Muscle layer of colon (tissue), 2 donors: ENCODE data around the gene ITPRIP.

Experiments used
- H3K27ac ChIP-seq: one replicate; pipeline ENCODE4 v1.7.0; 2013; ENCODE audit warnings: low read depth, mild to moderate bottlenecking, low read length, moderate library complexity
- H3K27me3 ChIP-seq, 2 donors: one replicate each; pipeline ENCODE4 v1.7.0; 2013; ENCODE audit warnings: low read length in 2 of 2, mild to moderate bottlenecking in 2 of 2; ENCODE audit not compliant: insufficient read depth in 2 of 2, control insufficient read depth in 1 of 2
- H3K36me3 ChIP-seq: one replicate; pipeline ENCODE4 v1.7.0; 2013; ENCODE audit warnings: mild to moderate bottlenecking, low read length; ENCODE audit not compliant: insufficient read depth
- H3K4me1 ChIP-seq: one replicate; pipeline ENCODE4 v1.7.0; 2013; ENCODE audit warnings: mild to moderate bottlenecking, low read length; ENCODE audit not compliant: insufficient read depth
- H3K4me3 ChIP-seq, 2 donors: one replicate each; pipeline ENCODE4 v1.7.0; 2013; ENCODE audit warnings: low read length in 2 of 2, low read depth in 1 of 2, mild to moderate bottlenecking in 1 of 2, moderate library complexity in 1 of 2
- H3K9ac ChIP-seq: one replicate; pipeline ENCODE4 v1.7.0; 2013; ENCODE audit warnings: low read length
- H3K9me3 ChIP-seq: one replicate; pipeline ENCODE4 v1.7.0; 2013; ENCODE audit warnings: mild to moderate bottlenecking, low read length
- donor health status: abdominal sarcoma.
- donor health status: Adenocarcinoma of cecum.

The ITPRIP gene

DNA sequence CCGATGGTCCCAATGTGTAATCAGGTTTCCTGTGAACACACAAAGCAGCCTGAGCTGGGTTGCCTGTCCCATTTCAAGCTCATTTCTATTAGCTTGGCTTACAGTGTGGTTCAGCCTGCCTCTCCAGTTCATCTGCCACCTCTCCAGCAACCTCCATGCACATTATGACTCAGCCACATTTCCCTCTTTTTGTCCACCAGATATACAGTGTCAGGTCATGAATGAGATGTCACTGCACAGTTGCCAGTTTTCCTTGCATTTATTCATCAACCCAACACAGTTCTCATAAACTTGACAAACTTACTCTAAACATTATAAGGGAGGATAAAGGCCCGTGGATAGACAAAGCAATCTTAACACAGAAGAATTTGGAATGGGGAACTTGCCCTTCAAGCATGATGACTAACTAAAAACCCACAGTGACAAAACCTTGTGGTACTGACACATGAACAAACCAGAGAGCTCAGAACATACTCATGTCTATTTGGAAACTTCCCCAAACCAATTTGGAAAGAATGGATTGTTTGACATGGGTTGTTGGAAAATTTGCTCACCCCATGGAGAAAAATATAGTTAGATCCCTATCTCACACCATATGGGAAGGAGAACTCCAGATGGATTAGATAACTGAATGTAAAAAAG lies 12.9 kb upstream of the ITPRIP start:
- H3K27me3 ChIP-seq = no peaks in the 10 kb centered on the region
- no peaks in the 10 kb centered on the region for H3K36me3 ChIP-seq
- H3K4me1 ChIP-seq = peaks cover 8% of the 10 kb centered on the region
- H3K9ac ChIP-seq = no peak overlapping the region
- H3K4me3 ChIP-seq = no peak overlapping the region
- no peak overlapping the region for H3K27ac ChIP-seq
- no peaks in the 10 kb centered on the region for H3K9me3 ChIP-seq

DNA sequence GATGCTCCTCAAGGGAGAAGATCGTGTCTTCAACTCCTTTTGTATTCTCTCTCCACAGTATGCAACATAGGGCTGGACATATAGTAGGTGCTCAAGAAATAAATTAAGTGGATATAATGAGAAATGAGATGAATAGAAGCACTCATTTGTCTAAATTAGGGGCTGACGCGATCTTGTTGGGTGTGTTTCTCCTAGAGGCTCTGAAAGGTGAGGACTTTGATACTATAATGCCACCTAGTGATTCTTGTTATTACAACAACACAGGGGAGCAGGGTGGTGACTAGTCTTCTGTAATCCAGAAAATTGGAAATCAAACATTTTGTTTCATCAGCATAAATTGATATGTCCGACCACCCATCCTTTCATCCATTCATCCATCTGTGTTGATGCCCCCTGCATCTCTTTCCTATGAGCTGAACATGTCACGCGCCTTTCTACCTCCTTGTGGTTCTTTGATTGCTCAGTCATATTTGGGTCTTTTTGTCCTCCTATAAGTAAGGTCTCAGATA lies 11.9 kb upstream of the ITPRIP start:
- no peaks in the 10 kb centered on the region for H3K27me3 ChIP-seq
- H3K4me1 ChIP-seq = peaks cover 8% of the 10 kb centered on the region
- H3K9me3 ChIP-seq = no peaks in the 10 kb centered on the region
- peak overlapping the region; percentile 24 for H3K9ac ChIP-seq
- peak overlapping the region; percentile 2 for H3K27ac ChIP-seq
- peak overlapping the region in 1 of 2 donors; percentile 38 for H3K4me3 ChIP-seq
- H3K36me3 ChIP-seq = no peaks in the 10 kb centered on the region

DNA sequence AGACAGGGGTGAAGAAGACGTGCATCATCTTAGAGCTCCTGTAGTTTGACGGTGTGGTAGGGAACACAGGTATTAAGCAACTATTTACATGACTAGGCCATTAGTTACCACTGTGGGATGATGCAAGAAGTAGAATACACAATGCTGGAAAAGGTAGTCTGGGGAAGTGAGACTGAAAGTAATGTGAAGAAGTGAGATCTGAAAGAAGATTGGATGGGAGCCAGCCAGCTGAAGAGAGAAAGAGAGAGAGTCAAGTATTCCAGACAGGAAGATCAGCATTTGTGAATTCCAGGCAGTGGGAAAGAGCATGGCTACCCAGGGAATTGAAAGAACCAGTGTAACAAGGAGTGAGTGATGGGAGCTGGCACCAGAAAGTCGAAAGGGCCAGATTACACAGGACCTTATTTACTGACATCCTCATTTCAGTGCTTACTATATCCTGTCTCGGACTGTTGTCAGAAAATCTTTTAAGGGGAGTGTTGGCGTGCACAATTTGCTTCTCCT lies 11.4 kb upstream of the ITPRIP start:
- Histone ChIP-seq H3K4me1 (peaks cover 8% of the 10 kb centered on the region), H3K9ac (peak overlapping the region; percentile 24), H3K9me3 (no peaks in the 10 kb centered on the region), H3K4me3 (peak overlapping the region in 1 of 2 donors; percentile 38), H3K36me3 (no peaks in the 10 kb centered on the region), H3K27ac (peak overlapping the region; percentile 2), H3K27me3 (no peaks in the 10 kb centered on the region)

DNA sequence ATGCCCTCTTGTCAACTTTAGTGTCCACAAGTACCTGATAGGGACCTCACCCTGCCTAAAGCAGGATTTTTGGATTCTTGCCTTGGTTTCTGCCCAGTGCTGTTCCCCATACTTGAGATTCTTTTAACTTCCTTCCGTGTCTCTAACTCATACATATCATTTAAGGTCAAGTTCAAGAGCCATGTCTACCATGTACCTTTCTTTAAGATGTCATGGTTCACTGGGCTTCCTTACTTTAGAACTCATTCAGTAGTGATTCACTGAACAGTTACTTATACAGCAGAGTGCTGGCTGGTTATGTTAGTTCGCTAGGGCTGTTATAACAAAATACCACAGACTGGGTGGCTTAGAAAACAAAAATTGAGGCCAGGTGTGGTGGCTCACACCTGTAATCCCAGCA lies 10.3 kb upstream of the ITPRIP start:
- Histone ChIP-seq H3K9ac (no peak overlapping the region), H3K27ac (no peak overlapping the region), H3K9me3 (no peaks in the 10 kb centered on the region), H3K4me1 (peaks cover 8% of the 10 kb centered on the region), H3K27me3 (no peaks in the 10 kb centered on the region), H3K4me3 (no peak overlapping the region), H3K36me3 (no peaks in the 10 kb centered on the region)

DNA sequence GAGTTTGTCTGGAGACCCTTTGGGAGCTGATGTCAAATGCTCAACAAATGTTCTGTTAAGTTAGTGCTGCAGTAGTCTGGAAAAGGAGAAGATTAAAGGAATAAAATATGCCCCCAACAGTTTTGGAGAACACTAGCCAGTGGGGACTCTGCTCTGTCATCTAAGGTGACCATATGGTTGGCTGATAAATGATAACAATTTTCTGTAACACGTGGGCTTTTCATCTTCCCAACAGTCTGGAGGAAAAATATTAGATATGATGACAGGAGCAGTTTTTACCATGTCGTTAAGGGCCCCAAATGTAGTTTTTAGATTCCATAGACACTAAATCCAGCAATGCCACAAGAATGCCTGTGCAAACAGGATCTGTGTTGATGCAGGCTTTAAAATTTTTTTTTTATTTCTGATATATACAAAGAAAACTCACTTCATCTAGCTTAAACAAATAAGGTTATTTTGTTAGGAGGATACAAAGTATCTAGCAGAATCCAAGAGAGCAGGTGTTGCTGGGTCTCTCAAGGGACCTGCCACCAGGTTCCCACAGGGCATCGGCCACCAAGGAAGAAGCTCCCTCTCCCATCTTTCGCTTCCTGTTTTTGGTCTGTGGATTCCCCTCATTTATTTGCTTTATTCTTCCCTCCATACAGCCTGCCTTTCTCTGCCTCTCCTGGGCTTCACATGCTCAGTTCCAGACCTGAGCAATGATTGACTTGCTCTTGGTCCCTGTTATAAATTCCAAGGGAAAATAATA lies 9.2 kb upstream of the ITPRIP start:
- H3K9ac ChIP-seq = no peak overlapping the region
- peaks cover 8% of the 10 kb centered on the region for H3K4me1 ChIP-seq
- no peak overlapping the region for H3K4me3 ChIP-seq
- H3K9me3 ChIP-seq = no peaks in the 10 kb centered on the region
- no peak overlapping the region for H3K27ac ChIP-seq
- no peaks in the 10 kb centered on the region for H3K36me3 ChIP-seq
- H3K27me3 ChIP-seq = no peaks in the 10 kb centered on the region

DNA sequence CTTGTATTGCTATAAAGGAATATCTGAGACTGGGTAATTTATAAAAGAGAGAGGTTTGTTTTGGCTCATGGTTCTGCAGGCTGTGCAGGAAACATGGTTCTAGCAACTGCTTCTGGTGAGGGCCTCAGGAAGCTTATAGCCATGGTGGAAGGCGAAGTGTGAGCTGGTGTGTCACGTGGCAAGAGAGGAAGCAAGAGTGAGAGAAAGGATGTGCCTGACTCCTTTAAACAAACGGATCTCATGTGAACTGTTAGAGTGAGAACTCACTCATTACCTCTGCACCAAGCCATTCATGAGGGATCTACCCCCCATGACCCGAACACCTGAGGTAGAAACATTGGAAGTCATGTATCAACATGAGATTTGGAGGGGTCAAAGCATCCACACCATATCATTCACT lies 7.7 kb upstream of the ITPRIP start:
- Histone ChIP-seq H3K9me3 (no peaks in the 10 kb centered on the region), H3K9ac (no peak overlapping the region), H3K27me3 (no peaks in the 10 kb centered on the region), H3K4me1 (peaks cover 8% of the 10 kb centered on the region), H3K4me3 (no peak overlapping the region), H3K27ac (no peak overlapping the region), H3K36me3 (no peaks in the 10 kb centered on the region)

DNA sequence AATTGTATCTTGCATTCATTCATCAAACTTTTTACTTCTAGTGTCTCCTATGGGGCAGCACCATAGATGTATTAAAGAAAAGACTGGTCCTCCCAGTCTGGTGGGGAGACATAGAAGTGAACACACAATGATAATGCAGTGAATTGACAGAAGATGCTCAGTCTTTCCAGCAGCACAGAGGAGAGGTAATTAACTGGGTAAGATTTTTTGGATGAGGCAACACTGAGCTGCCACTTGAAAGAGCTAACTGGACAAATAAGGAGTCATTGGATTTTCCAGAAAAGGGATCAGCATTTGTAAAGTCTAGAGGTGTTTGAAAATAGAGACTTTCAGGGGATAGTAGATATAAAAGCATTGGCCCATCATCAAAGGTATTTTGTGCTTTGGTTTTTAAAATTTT lies 7.2 kb upstream of the ITPRIP start:
- Histone ChIP-seq H3K9me3 (no peaks in the 10 kb centered on the region), H3K27ac (no peak overlapping the region)

DNA sequence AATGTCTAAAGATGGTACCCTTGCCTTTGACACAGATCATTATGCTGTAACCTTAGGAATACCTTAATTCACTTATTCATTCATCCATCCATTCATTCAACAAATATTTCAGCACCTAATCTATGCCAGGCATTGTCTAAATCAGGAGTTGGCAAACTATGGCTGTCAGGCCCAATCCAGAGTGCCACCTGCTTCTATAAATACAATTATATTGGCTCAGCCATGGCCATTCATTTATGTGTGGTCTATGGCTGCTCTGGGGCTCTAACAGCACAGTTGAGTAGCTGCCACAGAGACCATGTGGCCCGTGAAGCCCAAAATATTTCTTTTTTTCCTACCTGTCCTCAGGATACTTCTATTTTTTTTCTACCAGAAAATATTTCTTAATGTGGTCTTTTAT lies 6.0 kb upstream of the ITPRIP start:
- no peaks in the 10 kb centered on the region for H3K36me3 ChIP-seq
- no peak overlapping the region for H3K9ac ChIP-seq
- no peaks in the 10 kb centered on the region for H3K27me3 ChIP-seq
- peaks cover 10% of the 10 kb centered on the region for H3K4me1 ChIP-seq
- no peak overlapping the region for H3K27ac ChIP-seq
- no peaks in the 10 kb centered on the region for H3K9me3 ChIP-seq
- H3K4me3 ChIP-seq = no peak overlapping the region

More for the DNA sequence above, 7.2 kb upstream of the ITPRIP start:
- Histone ChIP-seq H3K9ac (no peak overlapping the region), H3K36me3 (no peaks in the 10 kb centered on the region), H3K27me3 (no peaks in the 10 kb centered on the region), H3K4me3 (no peak overlapping the region), H3K4me1 (peaks cover 10% of the 10 kb centered on the region)

DNA sequence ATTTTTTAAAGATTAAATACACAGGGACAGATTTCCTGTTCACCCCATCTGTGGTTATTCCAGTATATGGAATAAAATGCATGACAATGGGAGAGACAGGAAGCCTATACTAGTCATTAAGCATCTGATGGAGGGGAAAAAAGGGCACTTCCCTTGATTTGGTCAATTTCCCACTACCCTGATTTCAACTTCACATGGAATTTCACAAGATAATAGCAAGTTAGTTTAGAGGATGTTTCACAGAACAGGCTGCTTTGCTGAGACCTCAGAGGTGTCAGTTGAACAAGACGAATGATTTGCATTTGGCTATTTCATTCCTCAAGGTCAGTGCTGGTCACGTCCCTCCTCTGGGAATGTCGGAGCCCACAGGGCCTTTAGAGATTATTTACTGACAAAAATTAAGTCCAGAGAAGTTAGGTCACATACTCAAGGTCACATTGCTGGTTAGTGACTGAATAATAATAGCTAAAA lies 4.7 kb upstream of the ITPRIP start:
- Histone ChIP-seq H3K9me3 (no peaks in the 10 kb centered on the region), H3K4me1 (peaks cover 13% of the 10 kb centered on the region), H3K27me3 (no peaks in the 10 kb centered on the region), H3K9ac (no peak overlapping the region), H3K36me3 (no peaks in the 10 kb centered on the region), H3K4me3 (no peak overlapping the region), H3K27ac (no peak overlapping the region)

DNA sequence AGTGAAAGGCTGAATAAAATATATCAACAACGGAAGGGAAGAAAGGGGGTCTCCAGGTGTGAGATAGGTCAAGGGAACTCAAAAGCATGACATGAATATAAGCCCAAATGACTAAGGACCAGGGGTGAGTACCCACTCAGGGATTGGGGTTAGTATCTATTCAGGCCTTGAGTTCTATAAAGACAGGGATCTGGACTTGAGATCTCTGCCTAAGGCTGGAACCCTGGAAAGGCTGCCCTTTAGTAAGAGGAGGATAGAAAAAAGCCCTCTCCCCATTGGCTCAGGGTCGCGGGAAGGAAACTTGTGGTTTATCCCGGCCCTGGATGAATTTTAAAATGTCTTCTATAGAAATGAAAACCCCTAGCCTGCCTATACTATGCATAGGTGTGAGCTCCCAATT lies 2.4 kb upstream of the ITPRIP start:
- Histone ChIP-seq H3K36me3 (no peaks in the 10 kb centered on the region), H3K4me3 (no peak overlapping the region), H3K27ac (peak overlapping the region; percentile 19)

DNA sequence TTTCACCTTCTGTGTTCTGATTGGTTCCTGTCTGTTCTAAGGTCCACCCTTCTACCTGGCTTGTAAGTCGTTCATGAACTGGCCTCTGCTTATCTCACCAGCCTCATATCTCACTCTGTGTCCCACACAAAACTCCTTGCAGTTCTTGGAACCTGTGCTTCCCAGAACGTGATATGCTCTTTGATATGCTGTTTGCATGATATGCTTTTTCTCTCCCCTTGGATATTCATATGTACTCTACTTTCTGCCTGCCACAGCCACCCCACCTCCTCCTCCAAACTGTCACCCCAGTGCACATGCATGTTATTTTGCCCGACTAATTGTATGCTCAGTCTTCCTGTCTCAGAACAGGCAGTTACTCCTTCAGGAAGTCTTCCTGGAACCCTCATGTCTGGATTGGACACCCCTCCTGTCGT lies 1.9 kb upstream of the ITPRIP start:
- no peaks in the 10 kb centered on the region for H3K36me3 ChIP-seq
- H3K4me3 ChIP-seq = no peak overlapping the region
- H3K9me3 ChIP-seq = no peaks in the 10 kb centered on the region
- no peaks in the 10 kb centered on the region for H3K27me3 ChIP-seq
- peaks cover 24% of the 10 kb centered on the region for H3K4me1 ChIP-seq
- H3K9ac ChIP-seq = no peak overlapping the region
- H3K27ac ChIP-seq = peak overlapping the region; percentile 19

More for the DNA sequence above, 2.4 kb upstream of the ITPRIP start:
- Histone ChIP-seq H3K9me3 (no peaks in the 10 kb centered on the region), H3K4me1 (peaks cover 19% of the 10 kb centered on the region), H3K9ac (no peak overlapping the region), H3K27me3 (no peaks in the 10 kb centered on the region)
